A673 (cell line): ENCODE results near the gene SYS1. TPM values are rescaled to one million over a fixed set of nuclear protein-coding genes. Genes with fewer than 3 reads are reported as not detected.

Experiments used
- BruUV-seq: library from RNA; stranded (reverse); fragments of 400-500 nt; replicated peaks from 2 replicates; lab custom pipeline; 2021; lab: Mats Ljungman, UMichigan
- CTCF ChIA-PET: fragments of 300-600 bp; sonication (Branson Sonifier 250); formaldehyde crosslinking; loops from one replicate; lab custom pipeline; 2022; ENCODE audit warnings: antibody characterized with exemption; lab: Charles Lee
- POLR2A ChIA-PET: fragments of 300-600 bp; sonication (Branson Sonifier 250); formaldehyde crosslinking; loops from one replicate; lab custom pipeline; 2022; ENCODE audit warnings: antibody characterized with exemption; ENCODE audit not compliant: low non-redundant PET; lab: Charles Lee
- DNase-seq: peaks from one replicate; pipeline ENCODE4 v3.0.0-alpha.2; 2015; ENCODE audit warnings: low spot score
- H3K27ac ChIP-seq: fragments of 200-600 bp; sonication (generic); 2 replicates; pipeline ENCODE4 v1.5.1; 2016; ENCODE audit warnings: mixed run types, low read depth, mild to moderate bottlenecking, mixed read lengths, antibody characterized with exemption, low read length; ENCODE audit not compliant: poor library complexity, severe bottlenecking
- H3K27me3 ChIP-seq: fragments of 200-600 bp; sonication (generic); replicated peaks from 2 replicates; pipeline ENCODE4 v1.6.1; 2017; ENCODE audit warnings: mixed run types, low read depth, mild to moderate bottlenecking, mixed read lengths, antibody characterized with exemption, low read length; ENCODE audit not compliant: insufficient read depth, poor library complexity
- H3K36me3 ChIP-seq: fragments of 200-600 bp; sonication (generic); 2 replicates; pipeline ENCODE4 v1.6.1; 2016; ENCODE audit warnings: mixed run types, mild to moderate bottlenecking, mixed read lengths, antibody characterized with exemption, low read length; ENCODE audit not compliant: insufficient read depth, poor library complexity, severe bottlenecking
- H3K4me1 ChIP-seq: fragments of 200-600 bp; sonication (generic); 2 replicates; pipeline ENCODE4 v1.6.1; 2017; ENCODE audit warnings: mixed run types, mild to moderate bottlenecking, mixed read lengths, antibody characterized with exemption, low read length; ENCODE audit not compliant: insufficient read depth, poor library complexity, severe bottlenecking
- H3K4me3 ChIP-seq: fragments of 200-600 bp; sonication (generic); 2 replicates; pipeline ENCODE4 v1.5.1; 2016; ENCODE audit warnings: low read depth, mixed run types, mild to moderate bottlenecking, mixed read lengths, low read length; ENCODE audit not compliant: poor library complexity, severe bottlenecking
- H3K9me3 ChIP-seq: fragments of 200-600 bp; sonication (generic); 2 replicates; pipeline ENCODE4 v1.6.1; 2016; ENCODE audit warnings: mixed run types, low read depth, mild to moderate bottlenecking, mixed read lengths, antibody characterized with exemption, low read length; ENCODE audit not compliant: poor library complexity, severe bottlenecking
- EZH2 ChIP-seq: fragments of 200-600 bp; sonication (generic); IDR thresholded peaks from 2 replicates; pipeline ENCODE4 v1.6.1; 2017; ENCODE audit warnings: borderline replicate concordance, low read depth, mild to moderate bottlenecking, mixed read lengths, antibody characterized with exemption, low read length; ENCODE audit not compliant: poor library complexity, severe bottlenecking
- intact Hi-C: fragments of 100-400 bp; cut with micrococcal nuclease; formaldehyde crosslinking; loops from one replicate; pipeline ENCODE4 v1.10.0; 2022; ENCODE audit not compliant: unreplicated experiment
- total RNA-seq: library from RNA; stranded (reverse); gene quantifications from 2 replicates; pipeline ENCODE4 v1.2.3, GENCODE V29; 2021
- TF ChIP-seq, protein P1 (sequence below): fragments of 300-800, 200-600 bp; sonication (generic); conservative IDR thresholded peaks from 2 replicates; pipeline ENCODE4 v1.5.1; 2017; ENCODE audit warnings: low read depth, mild to moderate bottlenecking, antibody characterized with exemption, low read length, moderate library complexity, mixed read lengths

SYS1 gene
- total RNA-seq, 1 experiment from 2014 or later: 22.8 TPM

DNA sequence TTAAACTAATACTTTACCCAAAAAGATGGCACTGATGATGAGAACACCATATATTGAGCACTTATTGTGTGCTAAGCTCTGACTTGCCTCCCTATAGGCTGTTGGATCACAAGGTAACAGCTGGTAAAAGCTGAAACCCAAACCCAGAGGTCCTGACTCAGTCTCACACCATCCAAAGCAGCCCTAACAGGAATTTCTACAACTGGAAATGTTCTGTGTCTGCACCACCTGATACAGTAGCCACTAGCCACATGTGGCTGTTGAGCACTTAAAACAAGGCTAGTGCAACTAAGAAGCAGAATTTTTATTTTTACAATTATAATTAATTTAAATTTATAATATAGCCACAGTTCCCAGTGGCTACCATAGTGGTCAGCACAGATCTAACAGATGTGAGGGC, 39.2 kb upstream of the SYS1 start:
- ChIA-PET CTCF (interaction anchor here (0.6 to 1.3 kb wide), 3 partner anchors 113 to 1376 kb away, joined by 3 to 9 read pairs (median 4); no protein-coding TSS in a partner anchor), POLR2A (no interaction called here)
- Histone ChIP-seq H3K27me3 (no peaks in the 10 kb centered on the region), H3K9me3 (no peaks in the 10 kb centered on the region), H3K4me3 (no peak overlapping the region), H3K4me1 (peaks cover 16% of the 10 kb centered on the region), H3K36me3 (peaks cover 10% of the 10 kb centered on the region), H3K27ac (no peak overlapping the region)
- BruUV-seq: no TSS peak
- intact Hi-C loops: no loop called here
- TF ChIP-seq EZH2: no peak
- TF ChIP-seq, protein P1, sequence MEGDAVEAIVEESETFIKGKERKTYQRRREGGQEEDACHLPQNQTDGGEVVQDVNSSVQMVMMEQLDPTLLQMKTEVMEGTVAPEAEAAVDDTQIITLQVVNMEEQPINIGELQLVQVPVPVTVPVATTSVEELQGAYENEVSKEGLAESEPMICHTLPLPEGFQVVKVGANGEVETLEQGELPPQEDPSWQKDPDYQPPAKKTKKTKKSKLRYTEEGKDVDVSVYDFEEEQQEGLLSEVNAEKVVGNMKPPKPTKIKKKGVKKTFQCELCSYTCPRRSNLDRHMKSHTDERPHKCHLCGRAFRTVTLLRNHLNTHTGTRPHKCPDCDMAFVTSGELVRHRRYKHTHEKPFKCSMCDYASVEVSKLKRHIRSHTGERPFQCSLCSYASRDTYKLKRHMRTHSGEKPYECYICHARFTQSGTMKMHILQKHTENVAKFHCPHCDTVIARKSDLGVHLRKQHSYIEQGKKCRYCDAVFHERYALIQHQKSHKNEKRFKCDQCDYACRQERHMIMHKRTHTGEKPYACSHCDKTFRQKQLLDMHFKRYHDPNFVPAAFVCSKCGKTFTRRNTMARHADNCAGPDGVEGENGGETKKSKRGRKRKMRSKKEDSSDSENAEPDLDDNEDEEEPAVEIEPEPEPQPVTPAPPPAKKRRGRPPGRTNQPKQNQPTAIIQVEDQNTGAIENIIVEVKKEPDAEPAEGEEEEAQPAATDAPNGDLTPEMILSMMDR: no peak
- DNase-seq: no peak

GRCh38 chr20:45325371-45325770, 37.6 kb upstream of the SYS1 start:
- Histone ChIP-seq H3K27me3 (no peaks in the 10 kb centered on the region), H3K27ac (peak overlapping the region; percentile 16), H3K36me3 (peaks cover 15% of the 10 kb centered on the region), H3K4me3 (no peak overlapping the region), H3K4me1 (peaks cover 9% of the 10 kb centered on the region), H3K9me3 (no peaks in the 10 kb centered on the region)
- no peak for DNase-seq
- intact Hi-C loops: no loop called here
- no TSS peak for BruUV-seq
- no peak for TF ChIP-seq EZH2
- TF ChIP-seq, protein P1: no peak
- POLR2A ChIA-PET: no interaction called here
- CTCF ChIA-PET: no interaction called here

GRCh38 chr20:45328451-45328850, 34.5 kb upstream of the SYS1 start:
- intact Hi-C loops: no loop called here
- H3K9me3 ChIP-seq: no peaks in the 10 kb centered on the region
- POLR2A ChIA-PET: no interaction called here
- H3K27ac ChIP-seq: no peak overlapping the region
- H3K36me3 ChIP-seq: peaks cover 23% of the 10 kb centered on the region
- CTCF ChIA-PET: no interaction called here
- BruUV-seq: no TSS peak
- no peak for DNase-seq
- TF ChIP-seq EZH2: no peak
- TF ChIP-seq, protein P1: no peak
- peaks cover 9% of the 10 kb centered on the region for H3K4me1 ChIP-seq
- H3K27me3 ChIP-seq: no peaks in the 10 kb centered on the region
- no peak overlapping the region for H3K4me3 ChIP-seq
